ENCODE results near the gene QKI.

The QKI gene

GRCh38 chr6:163536770-163537169 lies 122.3 kb downstream of the QKI start:
- DNase-seq (ENCODE audit: low spot score), result no peak

- no peak for DNase-seq (ENCODE audit: low spot score)
Measured at GRCh38 chr6:163538331-163538730, 123.8 kb downstream of the QKI start.

GRCh38 chr6:163539101-163539762 lies 124.7 kb downstream of the QKI start:
- DNase-seq (ENCODE audit: low spot score), result no peak

GRCh38 chr6:163543321-163543720 lies 128.8 kb downstream of the QKI start:
- DNase-seq (ENCODE audit: low spot score), result peak; percentile 43

GRCh38 chr6:163545370-163545769 lies 130.9 kb downstream of the QKI start:
- DNase-seq (ENCODE audit: low spot score), result no peak

GRCh38 chr6:163547287-163547686 lies 132.8 kb downstream of the QKI start:
- no peak for DNase-seq (ENCODE audit: low spot score)

GRCh38 chr6:163548624-163549023 lies 134.1 kb downstream of the QKI start:
- no peak for DNase-seq (ENCODE audit: low spot score)

- no peak for DNase-seq (ENCODE audit: low spot score)
Measured at GRCh38 chr6:163554032-163554431, 139.5 kb downstream of the QKI start.

- no peak for DNase-seq (ENCODE audit: low spot score)
Measured at GRCh38 chr6:163554663-163555062, 140.1 kb downstream of the QKI start.

GRCh38 chr6:163559661-163560060 lies 145.1 kb downstream of the QKI start:
- no peak for DNase-seq (ENCODE audit: low spot score)

GRCh38 chr6:163563318-163563717 lies 148.8 kb downstream of the QKI start:
- DNase-seq (ENCODE audit: low spot score), result no peak

GRCh38 chr6:163564534-163564933 lies 150.0 kb downstream of the QKI start:
- DNase-seq (ENCODE audit: low spot score), result no peak

GRCh38 chr6:163565140-163565539 lies 150.6 kb downstream of the QKI start:
- DNase-seq (ENCODE audit: low spot score), result no peak

GRCh38 chr6:163566056-163566455 lies 151.5 kb downstream of the QKI start:
- no peak for DNase-seq (ENCODE audit: low spot score)

- no peak for DNase-seq (ENCODE audit: low spot score)
Measured at GRCh38 chr6:163568275-163568674, 153.8 kb downstream of the QKI start.

- DNase-seq (ENCODE audit: low spot score), result no peak
Measured at GRCh38 chr6:163570579-163571231, 156.2 kb downstream of the QKI start.

- no peak for DNase-seq (ENCODE audit: low spot score)
Measured at GRCh38 chr6:163571730-163572129, 157.2 kb downstream of the QKI start.

- no peak for DNase-seq (ENCODE audit: low spot score)
Measured at GRCh38 chr6:163572612-163573011, 158.1 kb downstream of the QKI start.

GRCh38 chr6:163573503-163574179 lies 159.1 kb downstream of the QKI start:
- no peak for DNase-seq (ENCODE audit: low spot score)

- DNase-seq (ENCODE audit: low spot score), result no peak
Measured at GRCh38 chr6:163576114-163576513, 161.6 kb downstream of the QKI start.

GRCh38 chr6:163577404-163577803 lies 162.9 kb downstream of the QKI start:
- DNase-seq (ENCODE audit: low spot score), result no peak

GRCh38 chr6:163579111-163579879 lies 164.8 kb downstream of the QKI start:
- DNase-seq (ENCODE audit: low spot score), result peak; percentile 64

- DNase-seq (ENCODE audit: low spot score), result no peak
Measured at GRCh38 chr6:163579880-163580295, 165.4 kb downstream of the QKI start.
